GM19099 (cell line): ENCODE data around the gene PFDN4.

Source experiments
- POLR2A ChIP-seq: IDR thresholded peaks from 3 replicates; pipeline ENCODE4 v1.6.1; 2011; ENCODE audit warnings: low read depth; ENCODE audit not compliant: insufficient read length; ENCODE audit errors: extremely low read depth

The PFDN4 gene

DNA sequence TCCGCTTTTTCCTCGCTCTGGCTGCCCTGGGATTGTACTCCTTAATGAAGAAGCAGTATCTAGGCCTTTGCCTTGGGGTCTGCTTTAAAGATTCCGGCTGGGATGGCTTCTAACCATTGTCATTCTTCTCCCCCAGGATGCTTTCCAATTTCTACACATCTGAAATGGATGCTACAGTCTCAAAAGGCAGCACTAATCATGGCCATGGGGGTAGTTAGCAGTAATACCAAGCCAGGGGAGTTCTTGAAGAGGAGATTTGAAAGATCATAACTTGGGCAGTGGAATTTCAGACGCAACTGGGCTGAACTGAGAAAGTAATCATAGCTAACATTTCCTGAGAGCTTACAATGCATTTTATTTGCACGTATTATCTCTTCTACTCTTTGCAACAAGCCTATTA is 3.4 kb upstream of the PFDN4 start:
- TF ChIP-seq POLR2A: no peak

DNA sequence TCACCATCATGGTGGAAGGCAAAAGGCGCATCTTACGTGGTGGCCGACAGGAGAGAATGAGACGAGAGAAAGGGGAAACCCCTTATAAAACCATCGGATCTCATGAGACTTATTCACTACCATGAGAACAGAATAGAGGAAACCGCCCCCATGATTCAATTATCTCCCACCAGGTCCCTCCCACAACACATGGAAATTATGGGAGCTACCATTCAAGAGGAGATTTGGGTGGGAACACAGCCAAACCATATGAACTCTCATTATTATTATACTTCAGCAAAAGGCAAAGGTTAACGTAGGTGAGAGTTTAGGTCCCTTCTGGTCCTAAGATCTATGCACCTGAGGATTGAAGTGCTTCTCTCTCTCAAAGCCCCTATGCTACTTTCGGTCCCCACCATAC is 2.4 kb upstream of the PFDN4 start:
- no peak for TF ChIP-seq POLR2A

DNA sequence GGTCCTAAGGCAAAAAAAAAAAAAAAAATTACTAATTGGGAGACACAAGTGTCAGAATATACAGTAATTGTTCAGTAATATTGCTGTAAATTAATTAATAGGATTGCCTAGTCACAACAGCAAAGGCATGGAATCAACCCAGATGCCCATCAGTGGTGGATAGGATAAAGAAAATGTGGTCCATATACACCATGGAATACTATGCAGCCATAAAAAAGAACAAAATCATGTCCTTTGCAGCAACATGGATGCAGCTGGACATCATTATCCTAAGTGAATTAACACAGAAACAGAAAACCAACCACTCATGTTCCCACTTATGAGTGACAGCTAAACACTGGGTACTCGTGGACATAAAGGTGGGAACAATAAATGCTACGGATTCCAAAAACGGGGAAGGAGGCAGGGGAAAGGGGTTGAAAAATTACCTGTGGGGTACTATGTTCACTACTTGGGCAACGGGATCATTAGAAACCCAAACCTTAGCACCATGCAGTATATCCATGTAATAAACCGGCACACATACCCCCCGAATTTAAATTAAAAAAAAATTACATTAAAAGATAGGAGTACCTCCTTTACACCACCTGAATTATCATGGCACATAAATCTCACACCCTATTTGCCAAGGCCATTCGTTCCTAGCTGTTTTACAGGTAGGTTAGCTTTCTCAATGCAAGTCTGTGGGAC is 689 bp upstream of the PFDN4 start:
- TF ChIP-seq POLR2A: no peak

DNA sequence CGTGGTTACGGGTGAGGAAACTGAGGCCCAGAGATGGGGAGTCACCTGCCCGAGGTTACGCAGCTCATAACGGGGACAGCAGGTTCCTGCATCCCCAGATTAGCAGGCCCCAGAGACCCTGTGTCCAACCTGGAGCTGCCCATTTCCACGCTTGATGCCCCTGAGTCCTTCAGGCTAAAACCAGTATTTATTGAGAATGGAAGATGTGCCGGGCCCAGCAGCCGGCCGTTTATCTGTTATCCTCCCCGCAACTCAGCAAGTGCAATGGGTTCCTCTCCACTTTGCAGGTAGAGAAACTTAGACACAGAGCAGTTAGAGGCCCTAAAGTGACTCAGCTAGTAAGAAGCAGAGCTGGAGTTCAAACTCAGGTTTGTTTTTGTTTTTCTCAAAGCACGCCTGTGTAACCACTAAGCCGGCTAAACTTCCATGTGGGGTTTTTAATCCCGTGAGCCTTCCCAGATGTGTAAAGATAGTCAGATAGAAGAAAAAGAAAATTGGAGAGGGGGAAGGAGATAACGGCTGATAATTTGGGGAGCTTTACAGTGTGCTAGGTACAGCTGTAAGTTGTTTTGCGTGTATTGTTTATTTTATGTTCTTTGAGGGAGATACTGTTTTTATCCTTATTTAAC is 775 bp downstream of the PFDN4 start:
- no peak for TF ChIP-seq POLR2A

DNA sequence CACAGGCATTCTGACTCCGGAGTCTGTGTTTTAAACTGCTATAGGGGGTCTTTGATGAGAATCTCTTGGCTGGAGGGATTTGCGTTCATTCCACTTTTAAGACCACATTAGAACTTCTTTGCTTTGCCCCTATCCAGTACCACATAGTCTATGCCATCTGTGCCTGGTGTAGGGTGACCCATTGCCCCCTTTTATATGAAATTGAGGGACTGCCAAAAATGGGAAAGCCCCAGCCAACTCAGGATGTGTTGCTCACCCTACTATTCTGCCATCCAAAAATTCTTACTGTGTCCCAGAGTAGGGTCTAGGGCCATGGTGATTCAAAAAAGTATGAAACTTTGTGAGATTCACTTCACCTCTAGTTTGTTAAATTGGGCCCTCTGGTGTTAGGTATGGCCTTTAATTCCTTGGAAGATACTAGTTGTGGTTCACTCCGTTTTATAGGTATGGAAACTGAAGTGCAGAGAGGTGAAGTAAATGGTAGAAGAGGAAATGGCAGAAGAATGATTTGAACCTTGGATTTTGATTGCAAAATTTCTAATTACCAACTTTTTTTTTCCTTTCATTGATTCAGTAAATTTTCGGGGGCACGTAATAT is 1.4 kb downstream of the PFDN4 start:
- no peak for TF ChIP-seq POLR2A

DNA sequence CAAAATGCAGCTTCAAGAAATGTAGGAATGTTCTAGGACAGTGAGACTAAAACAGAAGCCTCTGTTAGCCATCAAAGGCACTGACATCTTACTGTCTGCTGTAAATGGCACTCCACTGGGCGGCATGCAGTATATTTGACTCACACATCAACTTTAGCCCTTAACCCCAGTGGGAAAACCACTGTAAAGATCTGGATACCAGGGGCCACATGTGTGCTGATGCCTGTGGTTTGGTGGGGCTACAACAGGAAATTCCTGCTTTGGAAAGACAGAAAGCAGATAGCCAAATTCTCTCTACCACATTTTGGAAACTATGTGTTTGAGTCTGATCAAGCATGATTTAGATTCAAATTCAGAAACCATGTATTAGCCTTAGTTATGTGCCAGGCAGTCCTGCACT is 4.3 kb downstream of the PFDN4 start:
- TF ChIP-seq POLR2A: no peak

DNA sequence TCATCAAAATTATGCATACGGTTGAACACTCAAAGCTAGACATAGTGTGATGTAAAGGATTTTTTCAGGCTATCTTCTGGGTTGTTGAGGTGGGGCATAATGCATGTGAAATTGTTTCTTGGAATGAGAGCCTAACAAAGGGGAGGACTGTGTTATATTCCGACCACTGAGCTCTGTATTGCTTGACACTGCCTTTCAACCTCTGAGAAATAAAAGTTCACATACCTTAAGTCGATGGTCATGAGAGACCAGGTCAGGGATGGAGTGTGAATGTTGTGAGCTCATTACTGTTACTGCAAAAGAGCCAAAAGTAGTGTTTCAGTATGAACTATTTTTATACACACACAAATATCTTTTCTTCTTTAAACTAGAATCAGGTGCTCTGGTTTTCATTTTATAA is 5.0 kb downstream of the PFDN4 start:
- no peak for TF ChIP-seq POLR2A

DNA sequence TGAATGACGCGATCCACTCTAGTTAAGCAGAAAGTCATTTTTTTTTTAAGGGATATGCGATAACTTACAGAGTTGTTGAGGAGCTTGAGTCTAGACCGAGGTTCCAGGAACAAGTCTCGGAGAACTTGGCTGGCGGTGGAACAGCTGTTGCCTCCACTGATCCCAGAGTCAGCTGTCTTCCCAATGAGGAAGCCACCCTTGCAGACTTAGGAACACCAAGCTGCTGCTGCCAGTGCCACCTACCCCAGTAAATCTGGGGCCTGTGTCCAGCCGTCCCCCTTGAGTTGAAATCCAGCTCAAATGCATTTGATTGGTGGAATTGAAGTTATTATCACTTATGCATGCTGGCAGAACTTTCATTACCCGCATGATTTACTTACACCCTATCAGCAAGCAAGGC is 6.7 kb downstream of the PFDN4 start:
- TF ChIP-seq POLR2A: no peak

DNA sequence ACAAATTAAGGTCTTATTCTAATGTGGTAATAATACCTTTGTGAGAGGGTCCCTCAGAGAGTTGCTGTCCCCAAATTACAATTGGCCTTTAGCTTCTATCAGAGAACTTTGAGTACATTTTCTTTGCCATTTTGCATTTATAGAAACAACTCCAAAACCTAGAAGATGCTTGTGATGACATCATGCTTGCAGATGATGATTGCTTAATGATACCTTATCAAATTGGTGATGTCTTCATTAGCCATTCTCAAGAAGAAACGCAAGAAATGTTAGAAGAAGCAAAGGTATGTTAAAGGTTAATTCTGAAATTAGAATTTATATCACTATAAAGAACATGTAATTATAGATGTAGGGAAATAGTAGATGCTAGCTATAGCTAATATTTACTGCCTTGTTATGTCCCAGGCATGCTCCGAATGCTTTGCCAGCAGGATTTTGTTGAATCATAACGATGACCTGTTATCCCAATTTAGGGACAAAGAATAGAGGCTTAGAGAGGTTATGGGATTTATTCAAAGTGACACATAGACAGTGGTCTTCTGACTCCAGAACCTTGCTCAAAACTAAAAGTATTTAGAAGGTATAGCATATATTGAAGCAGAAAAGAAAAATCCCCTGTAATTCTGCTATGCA is 7.4 kb downstream of the PFDN4 start:
- TF ChIP-seq POLR2A: no peak

DNA sequence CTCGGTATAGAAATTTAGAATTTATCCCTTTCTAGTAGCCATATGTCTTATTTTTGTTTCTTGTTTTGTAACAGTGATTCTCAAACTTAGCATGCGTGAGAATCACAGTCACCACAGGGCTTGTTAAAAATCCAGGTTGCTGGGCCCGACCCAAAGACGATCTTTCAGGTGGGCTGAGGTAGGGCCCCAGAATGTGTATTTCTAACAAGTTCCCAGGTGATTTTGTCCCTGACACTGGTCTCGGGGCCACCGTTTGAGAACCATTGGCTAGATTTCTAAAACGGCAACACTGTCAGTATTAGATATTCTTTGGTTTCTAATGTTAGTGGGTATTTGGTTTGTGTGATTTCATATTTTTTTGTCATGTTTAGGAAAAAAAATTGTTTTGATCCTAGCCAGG is 9.9 kb downstream of the PFDN4 start:
- TF ChIP-seq POLR2A: no peak

DNA sequence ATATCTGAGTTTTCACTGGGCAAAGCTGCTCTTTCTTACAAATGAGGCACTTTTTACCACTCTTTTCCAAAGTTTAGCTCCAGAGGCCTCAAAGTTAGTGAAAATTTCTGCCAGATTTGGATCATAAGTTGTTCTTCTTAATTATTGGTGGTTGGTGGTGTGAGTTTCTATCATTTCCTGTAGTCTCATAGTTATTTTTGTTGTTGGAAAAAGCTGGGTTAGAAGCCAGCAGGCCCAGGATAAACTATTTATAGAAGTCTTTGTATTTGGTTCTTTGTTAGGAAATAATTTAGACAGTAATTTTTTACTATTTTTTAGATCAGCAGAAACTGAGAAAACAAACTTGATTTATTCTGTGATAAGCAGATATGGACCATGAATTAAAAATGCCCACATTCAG is 10.6 kb downstream of the PFDN4 start:
- TF ChIP-seq POLR2A: no peak

DNA sequence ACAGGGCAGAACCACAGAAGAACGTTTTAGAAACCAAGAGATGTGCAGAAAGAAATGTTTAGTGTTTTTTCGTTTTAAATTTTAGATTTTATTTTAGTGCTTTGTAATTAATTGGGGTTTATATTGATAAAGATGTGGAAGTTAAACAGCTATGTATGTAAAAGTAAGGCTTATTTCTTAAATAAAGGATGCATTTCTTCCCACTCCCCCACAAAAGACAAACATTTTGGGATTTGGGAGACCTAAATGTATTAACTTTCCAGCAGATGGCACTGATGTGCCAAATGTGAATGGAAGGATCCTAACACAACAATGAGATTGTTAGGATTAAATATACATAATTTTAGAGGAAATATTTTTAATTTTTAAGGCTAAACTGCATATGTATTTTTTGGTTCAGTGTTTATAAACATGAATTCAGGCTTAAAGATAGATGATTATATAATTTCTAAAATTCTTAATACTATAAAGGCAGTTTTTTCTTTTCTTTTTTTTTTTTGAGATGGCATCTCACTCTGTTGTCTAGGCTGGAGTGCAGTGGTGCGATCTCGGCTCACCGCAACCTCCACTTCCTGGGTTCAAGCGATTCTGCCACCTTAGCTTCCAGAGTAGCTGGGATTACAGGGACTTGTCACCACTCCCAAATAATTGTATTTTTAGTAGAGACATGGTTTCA is 12.0 kb downstream of the PFDN4 start:
- TF ChIP-seq POLR2A: no peak

DNA sequence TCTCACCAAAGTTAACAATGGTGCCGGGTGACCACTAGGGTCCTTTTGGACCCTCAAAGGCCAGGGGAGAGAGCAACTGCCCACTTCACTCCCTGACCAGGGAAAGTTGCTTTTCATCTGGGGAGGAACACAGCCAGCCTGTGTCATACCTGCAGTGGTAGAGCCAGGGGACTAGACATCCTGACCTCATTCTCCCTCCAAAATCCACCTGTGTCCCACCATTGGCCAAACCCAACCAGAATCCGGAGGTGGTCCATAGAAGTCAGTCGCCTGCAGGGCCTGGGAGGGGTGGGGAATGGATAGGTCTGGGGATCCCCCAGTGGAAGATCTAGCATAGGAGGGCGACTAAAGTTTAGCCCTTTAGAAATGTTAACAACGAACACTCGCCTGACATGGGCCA is 12.8 kb downstream of the PFDN4 start:
- no peak for TF ChIP-seq POLR2A

DNA sequence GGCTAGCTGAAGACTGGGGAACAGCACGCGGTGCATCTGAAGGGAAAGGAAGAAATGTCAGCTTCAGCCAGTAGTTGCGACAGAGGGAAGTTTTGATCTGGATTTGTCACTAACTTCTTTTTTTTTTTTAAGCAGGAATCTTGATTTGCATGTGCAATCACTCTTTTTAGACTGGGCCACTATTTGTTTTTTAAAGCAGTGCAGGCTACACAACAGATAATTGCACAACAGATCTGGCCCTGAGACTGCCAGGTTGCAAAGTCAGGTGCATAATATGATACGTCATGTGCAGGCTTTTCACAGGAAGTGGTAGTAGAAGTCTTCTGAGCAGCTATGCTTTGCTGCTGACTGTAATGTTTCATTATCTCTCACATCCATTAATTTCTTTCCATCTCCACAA is 13.5 kb downstream of the PFDN4 start:
- no peak for TF ChIP-seq POLR2A
